ENCODE data around the gene SOX4.

The SOX4 gene

DNA sequence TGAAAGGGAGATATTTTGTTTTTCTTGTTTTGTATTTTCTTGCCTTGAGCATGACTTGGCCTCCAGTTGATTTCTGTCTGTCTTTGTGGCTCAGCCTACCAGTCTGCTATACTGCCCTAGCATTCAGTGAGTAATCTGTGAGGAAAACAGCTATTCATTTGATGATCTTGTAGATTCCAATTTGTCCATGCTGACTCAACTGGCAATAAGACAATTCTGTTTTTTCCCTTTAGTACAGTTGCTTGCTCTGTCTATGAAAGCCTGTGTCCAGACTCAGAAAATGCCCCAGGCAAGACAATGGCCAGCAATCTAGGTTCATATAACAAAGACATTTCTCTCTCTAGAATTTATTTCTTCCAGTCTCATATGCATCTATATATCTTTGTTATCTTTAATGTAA lies 10.9 kb upstream of the SOX4 start:
- H3K27me3 ChIP-seq (ENCODE audit: insufficient read depth, low read length): no peaks in the 10 kb centered on the region
- H3K27ac ChIP-seq (ENCODE audit: low read depth, low read length, poor library complexity, severe bottlenecking): no peak overlapping the region
- H4K20me1 ChIP-seq (ENCODE audit: insufficient read depth, low read length): no peaks in the 10 kb centered on the region
- H3K4me1 ChIP-seq (ENCODE audit: insufficient read depth, low read length, severe bottlenecking): peaks cover 10% of the 10 kb centered on the region
- H3K36me3 ChIP-seq (ENCODE audit: insufficient read depth, low read length): no peaks in the 10 kb centered on the region
- no peak overlapping the region for H2AFZ ChIP-seq (ENCODE audit: low read length)
- no peaks in the 10 kb centered on the region for H3K9me2 ChIP-seq (ENCODE audit: low read depth, low read length)
- no peak overlapping the region for H3K4me2 ChIP-seq (ENCODE audit: low read length)
- no peaks in the 10 kb centered on the region for H3F3A ChIP-seq (ENCODE audit: insufficient read depth, low read length)
- H3K9me3 ChIP-seq (ENCODE audit: low read length): 0 out of 2 replicates have a peak, but pooled peaks cover 3% of the 10 kb centered on the region
- H3K9ac ChIP-seq (ENCODE audit: low read length): no peak overlapping the region
- no peaks in the 10 kb centered on the region for H3K79me2 ChIP-seq (ENCODE audit: insufficient read depth, low read length)
- TF ChIP-seq EZH2 (IDR thresholded peaks at IDR 0.05; ENCODE audit: borderline replicate concordance, low read length): no peak
- TF ChIP-seq, protein P1, sequence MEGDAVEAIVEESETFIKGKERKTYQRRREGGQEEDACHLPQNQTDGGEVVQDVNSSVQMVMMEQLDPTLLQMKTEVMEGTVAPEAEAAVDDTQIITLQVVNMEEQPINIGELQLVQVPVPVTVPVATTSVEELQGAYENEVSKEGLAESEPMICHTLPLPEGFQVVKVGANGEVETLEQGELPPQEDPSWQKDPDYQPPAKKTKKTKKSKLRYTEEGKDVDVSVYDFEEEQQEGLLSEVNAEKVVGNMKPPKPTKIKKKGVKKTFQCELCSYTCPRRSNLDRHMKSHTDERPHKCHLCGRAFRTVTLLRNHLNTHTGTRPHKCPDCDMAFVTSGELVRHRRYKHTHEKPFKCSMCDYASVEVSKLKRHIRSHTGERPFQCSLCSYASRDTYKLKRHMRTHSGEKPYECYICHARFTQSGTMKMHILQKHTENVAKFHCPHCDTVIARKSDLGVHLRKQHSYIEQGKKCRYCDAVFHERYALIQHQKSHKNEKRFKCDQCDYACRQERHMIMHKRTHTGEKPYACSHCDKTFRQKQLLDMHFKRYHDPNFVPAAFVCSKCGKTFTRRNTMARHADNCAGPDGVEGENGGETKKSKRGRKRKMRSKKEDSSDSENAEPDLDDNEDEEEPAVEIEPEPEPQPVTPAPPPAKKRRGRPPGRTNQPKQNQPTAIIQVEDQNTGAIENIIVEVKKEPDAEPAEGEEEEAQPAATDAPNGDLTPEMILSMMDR (IDR thresholded peaks at IDR 0.05; ENCODE audit: low read length): no peak
- no peak overlapping the region for H3K4me3 ChIP-seq (ENCODE audit: low read depth, low read length, poor library complexity, severe bottlenecking)

DNA sequence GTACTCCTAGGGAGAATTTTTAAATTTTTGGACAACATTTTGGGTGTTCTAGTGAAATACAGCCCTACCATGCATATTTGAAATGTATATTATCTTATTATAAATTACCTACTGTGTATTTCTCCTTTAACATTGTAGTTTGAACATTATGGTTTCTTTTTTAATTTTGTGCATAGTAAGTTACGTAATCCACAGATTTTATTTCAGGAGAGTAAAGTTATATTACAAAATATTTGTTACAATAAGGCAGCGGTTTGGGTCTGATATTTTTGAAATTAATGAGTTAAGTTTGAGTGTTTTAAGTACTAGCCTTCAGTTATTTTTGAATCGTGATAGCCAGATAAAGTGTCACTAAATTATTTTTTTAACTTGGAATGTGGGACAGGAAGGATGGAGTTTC lies 7.3 kb upstream of the SOX4 start:
- Histone ChIP-seq H3K4me3 (ENCODE audit: low read depth, low read length, poor library complexity, severe bottlenecking) (no peak overlapping the region), H3F3A (ENCODE audit: insufficient read depth, low read length) (no peaks in the 10 kb centered on the region), H3K4me1 (ENCODE audit: insufficient read depth, low read length, severe bottlenecking) (peaks cover 12% of the 10 kb centered on the region), H3K27ac (ENCODE audit: low read depth, low read length, poor library complexity, severe bottlenecking) (no peak overlapping the region), H3K36me3 (ENCODE audit: insufficient read depth, low read length) (no peaks in the 10 kb centered on the region), H4K20me1 (ENCODE audit: insufficient read depth, low read length) (no peaks in the 10 kb centered on the region), H3K9ac (ENCODE audit: low read length) (no peak overlapping the region), H3K9me3 (ENCODE audit: low read length) (0 out of 2 replicates have a peak, but pooled peaks cover 3% of the 10 kb centered on the region), H2AFZ (ENCODE audit: low read length) (no peak overlapping the region), H3K79me2 (ENCODE audit: insufficient read depth, low read length) (no peaks in the 10 kb centered on the region), H3K4me2 (ENCODE audit: low read length) (no peak overlapping the region; the same call in 1 of the 2 replicates), H3K9me2 (ENCODE audit: low read depth, low read length) (no peaks in the 10 kb centered on the region), H3K27me3 (ENCODE audit: insufficient read depth, low read length) (no peaks in the 10 kb centered on the region)
- no peak for TF ChIP-seq EZH2 (IDR thresholded peaks at IDR 0.05; ENCODE audit: borderline replicate concordance, low read length)
- TF ChIP-seq, protein P1 (IDR thresholded peaks at IDR 0.05; ENCODE audit: low read length): no peak

DNA sequence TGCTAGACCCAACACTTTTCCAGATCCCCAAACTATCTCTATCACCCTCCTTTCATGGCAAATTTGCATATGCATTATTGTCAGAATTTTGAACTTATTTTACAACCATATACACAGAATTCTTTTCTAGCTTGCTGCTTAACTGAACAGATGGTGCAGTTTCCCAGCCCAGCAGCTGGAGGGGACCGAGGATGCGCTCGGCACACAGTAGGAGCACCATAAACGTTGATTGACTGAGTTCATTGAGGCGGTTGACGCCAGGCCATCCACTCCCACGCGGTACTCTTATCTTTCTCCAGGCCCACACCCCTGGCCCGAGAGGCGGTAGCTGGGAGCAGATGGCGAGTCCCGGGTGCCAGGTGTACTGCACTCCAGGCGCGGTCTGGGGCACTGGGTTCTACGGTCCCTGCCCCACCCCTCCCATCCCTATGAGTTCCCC lies 6.8 kb upstream of the SOX4 start:
- Histone ChIP-seq H3K4me2 (ENCODE audit: low read length) (peak overlapping the region; percentile 95), H3K9ac (ENCODE audit: low read length) (peak overlapping the region; percentile 71; the same call in 1 of the 2 replicates), H4K20me1 (ENCODE audit: insufficient read depth, low read length) (no peaks in the 10 kb centered on the region), H3K9me2 (ENCODE audit: low read depth, low read length) (no peaks in the 10 kb centered on the region), H3K4me3 (ENCODE audit: low read depth, low read length, poor library complexity, severe bottlenecking) (peak overlapping the region; percentile 77), H3K79me2 (ENCODE audit: insufficient read depth, low read length) (no peaks in the 10 kb centered on the region), H3F3A (ENCODE audit: insufficient read depth, low read length) (no peaks in the 10 kb centered on the region), H2AFZ (ENCODE audit: low read length) (no peak overlapping the region), H3K27me3 (ENCODE audit: insufficient read depth, low read length) (no peaks in the 10 kb centered on the region), H3K36me3 (ENCODE audit: insufficient read depth, low read length) (no peaks in the 10 kb centered on the region), H3K4me1 (ENCODE audit: insufficient read depth, low read length, severe bottlenecking) (peaks cover 12% of the 10 kb centered on the region), H3K27ac (ENCODE audit: low read depth, low read length, poor library complexity, severe bottlenecking) (no peak overlapping the region), H3K9me3 (ENCODE audit: low read length) (0 out of 2 replicates have a peak, but pooled peaks cover 3% of the 10 kb centered on the region)
- TF ChIP-seq, protein P1 (IDR thresholded peaks at IDR 0.05; ENCODE audit: low read length): no peak
- TF ChIP-seq EZH2 (IDR thresholded peaks at IDR 0.05; ENCODE audit: borderline replicate concordance, low read length): no peak
